SK-N-DZ (cell line): Measurements from ENCODE around the gene CMTR1. TPM values are rescaled to one million over a fixed set of nuclear protein-coding genes. Genes with fewer than 3 reads are reported as not detected.

Experiments
- DNase-seq: peaks from one replicate; pipeline ENCODE4 v3.0.0-alpha.2; 2015; ENCODE audit warnings: low spot score
- polyA plus RNA-seq, 2 experiments: library from polyadenylated mRNA; depleted of rRNA; stranded (reverse); fragments of >200 nt; gene quantifications; 2 replicates each; pipeline ENCODE4 v1.2.3, GENCODE V29; 2014

Gene CMTR1
- 51.8 and 55.6 TPM in 2 replicates for polyA plus RNA-seq (2014; cell fraction: cytosol; rRNA removed)
- 141 and 164 TPM in 2 replicates for polyA plus RNA-seq (2014; cell fraction: nucleus; rRNA removed)

- peak; percentile 85 for DNase-seq
Observed at GRCh38 chr6:37432916-37433656, at the start of gene CMTR1. CMTR1 (plus strand) TSS chr6:37433221; CDS start chr6:37435630, 2,409 bp downstream.

GRCh38 chr6:37388578-37388977, 44.4 kb upstream of the CMTR1 start:
- no peak for DNase-seq

GRCh38 chr6:37389857-37390256, 43.2 kb upstream of the CMTR1 start:
- DNase-seq, result no peak

DNA sequence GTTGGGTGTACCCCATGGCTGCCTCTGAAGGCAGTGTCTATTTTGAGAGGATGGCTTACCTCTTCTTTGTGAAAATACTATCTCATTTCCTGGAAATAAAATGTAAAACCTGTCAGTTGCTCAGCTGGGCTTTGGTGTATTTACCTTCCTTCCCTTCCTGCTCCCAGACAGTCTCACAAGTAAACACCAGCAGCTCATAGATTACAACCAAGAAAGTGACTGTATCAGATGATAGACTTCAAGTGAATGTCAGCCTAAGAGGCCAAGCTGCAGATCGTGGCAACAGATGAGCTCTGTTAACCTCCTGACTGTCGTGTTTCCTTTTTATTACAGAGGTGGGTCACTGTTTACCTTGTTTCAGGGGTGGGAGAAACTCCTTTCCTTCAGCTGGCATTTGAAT, 41.9 kb upstream of the CMTR1 start:
- DNase-seq, result no peak

GRCh38 chr6:37392821-37393220, 40.2 kb upstream of the CMTR1 start:
- no peak for DNase-seq

DNA sequence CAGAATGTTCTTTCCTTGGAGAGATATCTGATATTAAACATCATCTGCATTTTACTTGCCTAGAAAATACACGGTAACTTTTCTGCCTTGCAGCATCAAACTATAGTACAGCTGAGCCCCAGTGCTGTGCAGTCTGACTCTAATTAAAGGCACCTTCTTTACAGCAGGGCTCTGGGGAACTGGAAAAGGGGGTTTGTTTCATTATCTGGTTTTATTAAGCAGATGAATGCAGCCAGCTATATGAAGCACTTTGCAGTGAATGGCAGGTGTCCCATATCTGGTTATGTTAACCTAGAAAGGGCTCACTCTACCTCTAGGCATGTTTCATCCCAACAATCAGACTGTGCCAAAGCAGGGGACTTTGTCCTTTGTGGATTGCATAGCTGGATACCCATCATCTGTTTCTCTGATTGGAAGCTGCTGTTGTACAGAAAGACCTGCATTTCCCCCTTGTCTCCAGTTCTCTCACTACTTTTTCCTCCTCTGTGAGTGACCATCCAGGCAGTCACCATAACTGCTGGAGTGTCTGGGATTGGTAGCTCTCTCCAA, 39.6 kb upstream of the CMTR1 start:
- no peak for DNase-seq

DNA sequence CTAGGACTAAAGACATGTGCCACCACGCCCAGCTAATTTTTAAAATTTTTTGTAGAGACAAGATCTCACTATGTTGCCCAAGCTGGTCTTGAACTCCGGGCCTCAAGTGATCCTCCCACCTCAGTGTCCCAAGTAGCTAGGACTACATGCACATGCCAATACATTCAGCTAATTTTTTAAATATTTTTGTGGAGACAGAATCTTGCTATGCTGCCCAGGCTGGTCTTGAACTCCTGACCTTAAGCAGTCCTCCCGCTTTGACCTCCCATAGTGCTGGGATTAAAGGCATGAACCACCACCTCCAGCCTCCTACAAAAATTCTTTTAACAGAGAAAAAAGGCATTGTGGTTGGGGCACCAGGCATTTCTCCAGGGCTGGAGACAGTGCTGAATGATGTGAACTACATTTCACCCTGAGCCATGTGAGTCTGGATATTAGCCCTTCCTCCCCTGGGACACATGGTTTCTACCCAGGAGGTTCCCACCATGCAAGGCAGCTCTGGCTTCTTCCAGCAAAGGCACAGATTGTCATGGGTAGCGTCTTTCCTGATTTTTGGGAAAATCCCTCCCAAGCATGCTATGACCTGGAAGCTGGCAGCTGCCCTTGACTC, 36.3 kb upstream of the CMTR1 start:
- DNase-seq, result no peak

GRCh38 chr6:37399131-37399530, 33.9 kb upstream of the CMTR1 start:
- no peak for DNase-seq

GRCh38 chr6:37399795-37400490, 33.1 kb upstream of the CMTR1 start:
- no peak for DNase-seq

DNA sequence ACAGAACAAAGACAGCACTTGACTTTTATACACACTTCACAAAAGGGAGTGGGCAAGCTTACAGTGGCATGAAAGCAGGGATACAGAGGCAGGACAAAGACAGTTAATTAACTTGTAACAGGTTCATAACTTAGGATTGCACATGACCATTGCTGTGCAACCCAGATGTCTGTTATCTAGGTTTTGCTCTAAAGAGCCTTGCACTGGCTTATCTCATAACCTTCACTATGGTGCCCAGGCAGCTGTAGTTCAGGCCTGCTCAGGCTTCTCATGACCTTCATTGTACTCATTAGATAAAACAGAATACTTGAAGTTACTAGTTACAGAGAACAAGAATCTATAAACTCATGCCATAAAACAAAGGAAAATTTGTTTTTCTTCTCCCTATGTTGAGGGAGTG, 31.4 kb upstream of the CMTR1 start:
- DNase-seq, result peak; percentile 57

GRCh38 chr6:37406726-37407341, 26.2 kb upstream of the CMTR1 start:
- no peak for DNase-seq

DNA sequence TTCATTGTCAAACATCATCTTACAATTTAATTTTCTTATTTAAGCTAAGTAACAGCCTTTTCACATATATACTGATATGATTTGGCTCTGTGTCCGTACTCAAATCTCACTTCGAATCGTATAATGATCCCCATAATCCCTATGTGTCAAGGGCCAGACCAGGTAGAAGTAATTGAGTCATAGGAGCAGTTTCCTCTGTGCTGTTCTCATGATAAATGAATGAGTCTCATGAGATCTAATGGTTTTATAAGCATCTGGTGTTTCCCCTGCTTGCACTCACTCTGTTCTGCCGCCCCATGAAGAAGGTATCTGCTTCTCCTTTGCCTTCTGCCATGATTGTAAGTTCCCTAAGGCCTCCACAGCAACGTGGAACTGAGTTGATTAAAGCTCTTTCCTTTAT, 25.1 kb upstream of the CMTR1 start:
- peak; percentile 37 for DNase-seq

- no peak for DNase-seq
Observed at GRCh38 chr6:37409501-37409900, 23.5 kb upstream of the CMTR1 start.

DNA sequence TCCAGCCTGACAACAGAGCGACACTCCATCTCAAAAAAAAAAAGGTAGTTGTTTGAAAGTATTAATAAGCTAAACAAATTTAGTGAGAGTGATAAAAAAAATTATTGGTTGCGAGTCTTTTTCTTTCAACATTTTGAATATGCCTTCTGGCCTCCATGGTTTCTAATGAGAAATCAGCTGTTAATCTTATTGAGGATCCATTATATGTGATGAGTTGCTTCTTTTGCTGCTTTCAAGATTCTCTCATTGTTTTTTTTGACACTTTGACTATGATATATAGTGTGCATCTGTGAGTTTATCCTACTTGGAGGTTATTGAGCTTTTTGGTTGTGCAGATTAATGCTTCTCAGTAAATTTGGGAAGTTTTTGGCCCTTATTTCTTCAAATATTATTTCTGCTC, 15.6 kb upstream of the CMTR1 start:
- no peak for DNase-seq

DNA sequence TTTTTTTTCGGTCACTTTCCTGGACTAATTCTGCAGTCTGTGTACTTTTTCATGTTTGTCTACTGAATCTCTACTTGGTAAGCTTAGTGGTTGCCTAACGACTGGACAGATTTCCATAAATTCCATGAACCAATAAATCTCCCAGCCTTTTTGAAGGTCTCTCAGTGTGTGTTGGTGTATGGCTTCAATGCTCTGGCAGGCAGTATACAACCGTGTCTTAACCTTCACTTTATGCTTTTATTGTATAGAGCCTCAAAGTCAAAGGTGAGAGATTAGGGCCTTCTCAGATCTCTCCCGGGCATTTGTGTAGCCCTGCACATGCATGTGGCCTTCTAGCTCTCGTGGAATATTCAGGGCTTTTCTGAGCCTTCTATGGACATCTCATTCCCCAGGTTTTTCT, 14.3 kb upstream of the CMTR1 start:
- no peak for DNase-seq

DNA sequence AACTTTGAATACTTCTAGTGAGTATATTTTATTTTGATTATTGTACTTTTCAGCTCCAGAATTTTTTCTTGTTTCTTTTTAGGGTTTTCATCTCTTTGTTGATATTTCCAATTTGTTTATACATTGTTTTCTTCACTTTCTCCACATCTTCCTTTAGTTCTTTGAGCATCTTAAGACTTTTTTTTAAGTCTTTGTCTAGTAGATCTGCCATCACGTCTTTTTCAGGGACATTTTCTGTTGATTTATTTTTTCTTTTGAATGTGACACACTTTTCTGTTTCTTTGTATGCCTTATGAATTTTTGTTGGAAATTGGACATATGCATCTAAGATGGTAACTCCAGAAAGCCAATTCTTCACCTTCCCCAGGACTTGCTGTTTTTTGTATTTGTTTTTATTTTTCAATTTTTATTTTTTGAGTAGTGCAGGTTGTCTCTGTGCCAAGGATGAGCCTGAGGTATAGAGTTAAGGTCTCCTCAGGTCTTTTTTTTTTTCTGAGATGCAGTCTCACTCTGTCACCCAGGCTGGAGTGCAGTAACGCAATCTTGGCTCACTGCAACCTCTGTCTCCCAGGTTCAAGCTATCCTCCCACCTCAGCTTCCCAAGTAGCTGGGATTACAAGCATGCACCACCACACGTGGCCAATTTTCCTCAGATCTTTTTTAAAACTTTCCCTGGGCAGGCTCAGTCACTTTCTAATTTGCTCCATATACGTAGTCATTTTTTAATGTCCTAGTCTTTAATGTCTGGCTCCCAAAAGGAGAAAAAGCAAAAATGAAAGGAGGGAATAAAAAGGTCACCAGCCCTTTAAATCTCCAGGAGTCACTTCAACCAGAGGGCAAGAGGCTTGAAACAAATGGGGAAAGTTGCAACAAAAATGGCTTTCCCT, 6.7 kb upstream of the CMTR1 start:
- no peak for DNase-seq

DNA sequence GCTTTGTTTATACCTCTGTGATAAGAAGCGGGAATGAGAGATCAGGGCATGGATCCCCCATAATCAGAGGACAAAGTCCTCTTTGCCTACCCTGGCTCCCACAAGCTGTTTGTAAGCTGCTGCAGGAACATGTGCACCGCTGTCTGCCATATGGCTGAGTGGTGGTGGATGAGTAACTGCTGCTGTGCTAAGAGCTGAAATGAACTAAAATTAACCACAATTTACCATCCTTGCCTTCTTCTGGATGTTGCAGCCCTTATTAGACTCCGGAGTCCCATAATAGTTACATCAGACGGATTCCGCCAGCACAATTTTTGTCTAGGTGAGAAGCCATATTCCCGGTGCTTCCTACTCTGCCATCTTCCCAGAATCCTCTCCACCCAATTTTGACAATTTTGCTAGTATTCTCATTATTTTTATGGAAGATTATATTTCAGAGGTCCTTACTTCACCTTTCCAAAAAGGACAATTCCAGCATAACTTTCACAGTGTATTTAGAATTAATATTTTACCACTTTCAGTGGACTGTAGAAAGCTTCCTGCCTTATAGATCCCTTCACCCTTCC, 6.0 kb upstream of the CMTR1 start:
- DNase-seq, result no peak

- DNase-seq, result no peak
Observed at GRCh38 chr6:37429352-37429750, 3.7 kb upstream of the CMTR1 start.

DNA sequence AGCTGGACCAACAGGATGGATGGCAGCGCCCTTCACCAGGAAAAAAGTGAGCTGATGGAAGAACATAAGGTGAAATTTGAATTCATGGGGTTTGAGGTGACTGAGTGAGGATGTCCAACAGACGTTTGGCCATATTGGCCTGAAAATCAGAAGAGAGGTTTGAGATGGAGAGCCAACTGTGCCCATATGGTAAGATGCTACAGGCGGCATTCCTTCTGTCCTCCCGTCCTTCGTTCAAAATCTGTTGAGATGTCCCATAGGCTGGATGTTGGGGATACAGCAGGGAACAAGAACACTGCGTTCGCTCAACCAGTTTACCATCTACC, 468 bp upstream of the CMTR1 start:
- no peak for DNase-seq

- no peak for DNase-seq
Observed at GRCh38 chr6:37433657-37434271, 743 bp downstream of the CMTR1 start.
